ENCODE measurements around the gene B4GALT6.

B4GALT6 gene

GRCh38 chr18:31680831-31681568 lies 3.4 kb downstream of the B4GALT6 start:
- FAIRE-seq (peak; percentile 76), DNase-seq (ENCODE audit: insufficient read length, low spot score) (no peak)
- TF ChIP-seq PAX5 (IDR thresholded peaks at IDR 0.05; ENCODE audit: insufficient read depth, low read length, severe bottlenecking) (no peak), POU2F2 (IDR thresholded peaks at IDR 0.05; ENCODE audit: low read depth, low read length) (no peak), POLR2A (IDR thresholded peaks at IDR 0.05; ENCODE audit: low read depth, low read length) (no peak), SPI1 (IDR thresholded peaks at IDR 0.05; ENCODE audit: low read depth, low read length) (no peak), POLR2AphosphoS5 (IDR thresholded peaks at IDR 0.05; ENCODE audit: low read depth, low read length) (no peak), TAF1 (IDR thresholded peaks at IDR 0.05; ENCODE audit: low read depth, low read length) (no peak)

- no peak for DNase-seq (ENCODE audit: insufficient read length, low spot score)
- no peak for FAIRE-seq
- TF ChIP-seq POU2F2 (IDR thresholded peaks at IDR 0.05; ENCODE audit: low read depth, low read length) (no peak), POLR2A (IDR thresholded peaks at IDR 0.05; ENCODE audit: low read depth, low read length) (no peak), TAF1 (IDR thresholded peaks at IDR 0.05; ENCODE audit: low read depth, low read length) (no peak), POLR2AphosphoS5 (IDR thresholded peaks at IDR 0.05; ENCODE audit: low read depth, low read length) (no peak), PAX5 (IDR thresholded peaks at IDR 0.05; ENCODE audit: insufficient read depth, low read length, severe bottlenecking) (no peak), SPI1 (IDR thresholded peaks at IDR 0.05; ENCODE audit: low read depth, low read length) (no peak)
Observed at GRCh38 chr18:31680433-31680811, 4.0 kb downstream of the B4GALT6 start.

- TF ChIP-seq SPI1 (IDR thresholded peaks at IDR 0.05; ENCODE audit: low read depth, low read length) (peak; percentile 15; the same call in 1 of the 2 replicates), POLR2A (IDR thresholded peaks at IDR 0.05; ENCODE audit: low read depth, low read length) (no peak)
- DNase-seq (ENCODE audit: insufficient read length, low spot score) = no peak
- peak; percentile 47 for FAIRE-seq
Observed at GRCh38 chr18:31679791-31680432, 4.5 kb downstream of the B4GALT6 start.

- no peak for TF ChIP-seq POLR2AphosphoS5 (IDR thresholded peaks at IDR 0.05; ENCODE audit: low read depth, low read length)
- no peak for TF ChIP-seq TAF1 (IDR thresholded peaks at IDR 0.05; ENCODE audit: low read depth, low read length)
- no peak for TF ChIP-seq PAX5 (IDR thresholded peaks at IDR 0.05; ENCODE audit: insufficient read depth, low read length, severe bottlenecking)
- no peak for TF ChIP-seq SPI1 (IDR thresholded peaks at IDR 0.05; ENCODE audit: low read depth, low read length)
- no peak for TF ChIP-seq POLR2A (IDR thresholded peaks at IDR 0.05; ENCODE audit: low read depth, low read length)
- TF ChIP-seq POU2F2 (IDR thresholded peaks at IDR 0.05; ENCODE audit: low read depth, low read length) = no peak
- FAIRE-seq = peak; percentile 73
- no peak for DNase-seq (ENCODE audit: insufficient read length, low spot score)
Observed at GRCh38 chr18:31679133-31679742, 5.1 kb downstream of the B4GALT6 start.

- TF ChIP-seq POLR2A (IDR thresholded peaks at IDR 0.05; ENCODE audit: low read depth, low read length) = no peak
- no peak for TF ChIP-seq POU2F2 (IDR thresholded peaks at IDR 0.05; ENCODE audit: low read depth, low read length)
- TF ChIP-seq SPI1 (IDR thresholded peaks at IDR 0.05; ENCODE audit: low read depth, low read length) = no peak
- TF ChIP-seq PAX5 (IDR thresholded peaks at IDR 0.05; ENCODE audit: insufficient read depth, low read length, severe bottlenecking) = no peak
- no peak for TF ChIP-seq POLR2AphosphoS5 (IDR thresholded peaks at IDR 0.05; ENCODE audit: low read depth, low read length)
- TF ChIP-seq TAF1 (IDR thresholded peaks at IDR 0.05; ENCODE audit: low read depth, low read length) = no peak
- DNase-seq (ENCODE audit: insufficient read length, low spot score) = no peak
- no peak for FAIRE-seq
Observed at GRCh38 chr18:31678425-31678824, 6.0 kb downstream of the B4GALT6 start.

GRCh38 chr18:31677592-31677991 lies 6.8 kb downstream of the B4GALT6 start:
- TF ChIP-seq TAF1 (IDR thresholded peaks at IDR 0.05; ENCODE audit: low read depth, low read length) (no peak), SPI1 (IDR thresholded peaks at IDR 0.05; ENCODE audit: low read depth, low read length) (peak; percentile 81)
- FAIRE-seq (peak; percentile 74), DNase-seq (ENCODE audit: insufficient read length, low spot score) (no peak)

- no peak for FAIRE-seq
- no peak for DNase-seq (ENCODE audit: insufficient read length, low spot score)
- no peak for TF ChIP-seq POLR2A (IDR thresholded peaks at IDR 0.05; ENCODE audit: low read depth, low read length)
- no peak for TF ChIP-seq PAX5 (IDR thresholded peaks at IDR 0.05; ENCODE audit: insufficient read depth, low read length, severe bottlenecking)
- TF ChIP-seq TAF1 (IDR thresholded peaks at IDR 0.05; ENCODE audit: low read depth, low read length) = no peak
- TF ChIP-seq POU2F2 (IDR thresholded peaks at IDR 0.05; ENCODE audit: low read depth, low read length) = no peak
- no peak for TF ChIP-seq POLR2AphosphoS5 (IDR thresholded peaks at IDR 0.05; ENCODE audit: low read depth, low read length)
- TF ChIP-seq SPI1 (IDR thresholded peaks at IDR 0.05; ENCODE audit: low read depth, low read length) = no peak
Observed at GRCh38 chr18:31675404-31675803, 9.0 kb downstream of the B4GALT6 start.

- TF ChIP-seq PAX5 (IDR thresholded peaks at IDR 0.05; ENCODE audit: insufficient read depth, low read length, severe bottlenecking) = no peak
- no peak for TF ChIP-seq SPI1 (IDR thresholded peaks at IDR 0.05; ENCODE audit: low read depth, low read length)
- TF ChIP-seq TAF1 (IDR thresholded peaks at IDR 0.05; ENCODE audit: low read depth, low read length) = no peak
- no peak for TF ChIP-seq POU2F2 (IDR thresholded peaks at IDR 0.05; ENCODE audit: low read depth, low read length)
- no peak for TF ChIP-seq POLR2A (IDR thresholded peaks at IDR 0.05; ENCODE audit: low read depth, low read length)
- TF ChIP-seq POLR2AphosphoS5 (IDR thresholded peaks at IDR 0.05; ENCODE audit: low read depth, low read length) = no peak
- no peak for FAIRE-seq
Observed at GRCh38 chr18:31672628-31673135, 11.7 kb downstream of the B4GALT6 start.

GRCh38 chr18:31671951-31672350 lies 12.4 kb downstream of the B4GALT6 start:
- no peak for DNase-seq (ENCODE audit: insufficient read length, low spot score)
- FAIRE-seq = no peak
- TF ChIP-seq SPI1 (IDR thresholded peaks at IDR 0.05; ENCODE audit: low read depth, low read length) = no peak
- no peak for TF ChIP-seq PAX5 (IDR thresholded peaks at IDR 0.05; ENCODE audit: insufficient read depth, low read length, severe bottlenecking)
- no peak for TF ChIP-seq POU2F2 (IDR thresholded peaks at IDR 0.05; ENCODE audit: low read depth, low read length)
- TF ChIP-seq POLR2A (IDR thresholded peaks at IDR 0.05; ENCODE audit: low read depth, low read length) = no peak
- TF ChIP-seq TAF1 (IDR thresholded peaks at IDR 0.05; ENCODE audit: low read depth, low read length) = no peak

More at GRCh38 chr18:31672628-31673135, 11.7 kb downstream of the B4GALT6 start:
- DNase-seq (ENCODE audit: insufficient read length, low spot score) = no peak

All from GM12891 (cell line).